ENCODE measurements around the gene KRT28.
A peak's percentile ranks its signal among the peaks of the same experiment; 100 is the strongest.

The KRT28 gene

DNA sequence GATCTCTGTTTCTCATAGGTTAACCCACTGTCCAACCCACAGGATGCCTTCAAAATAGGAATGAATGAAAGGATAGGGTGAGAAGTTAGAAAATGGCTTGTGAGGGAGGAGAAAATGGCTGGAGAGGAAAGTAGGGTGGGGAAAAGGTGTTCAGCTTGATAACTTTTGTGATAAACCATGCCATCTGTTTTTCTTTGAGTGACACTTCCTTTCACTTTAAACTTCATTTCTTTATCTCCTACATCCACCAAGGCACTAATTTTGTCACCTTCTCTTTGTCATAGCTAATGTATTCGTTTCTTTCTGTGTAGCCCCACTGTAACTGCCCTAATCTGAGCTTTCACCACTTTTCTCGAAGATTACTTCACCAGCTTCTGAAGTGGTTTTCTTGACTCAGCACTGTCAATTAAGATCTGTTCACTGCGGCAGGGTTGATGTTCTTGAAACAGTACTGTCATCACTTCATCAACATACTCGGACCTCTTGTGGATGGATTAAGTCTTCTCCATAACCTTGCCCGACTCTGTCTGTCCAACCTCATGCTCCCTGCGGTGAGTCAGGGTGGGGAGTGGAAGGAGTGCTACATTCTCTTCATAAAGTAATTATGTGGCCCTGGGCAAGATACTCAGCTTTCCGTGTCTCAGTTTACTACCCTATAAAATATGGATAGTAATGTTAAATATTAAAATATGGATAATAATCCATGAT lies 28.1 kb upstream of the KRT28 start:
- no peak for DNase-seq (ENCODE audit: low spot score in 2 of 2)
- Histone ChIP-seq H3K4me1 (peaks cover 14% of the 10 kb centered on the region), H3K36me3 (replicated peaks) (no peaks in the 10 kb centered on the region; the same call in 1 of the 2 replicates), H3K9me3 (no peaks in the 10 kb centered on the region), H3K4me3 (no peak overlapping the region), H3K27me3 (ENCODE audit: low read depth) (no peaks in the 10 kb centered on the region)
- in situ Hi-C loops (cut with MboI; ENCODE audit: low sequenced_read_pairs) = no loop called here

DNA sequence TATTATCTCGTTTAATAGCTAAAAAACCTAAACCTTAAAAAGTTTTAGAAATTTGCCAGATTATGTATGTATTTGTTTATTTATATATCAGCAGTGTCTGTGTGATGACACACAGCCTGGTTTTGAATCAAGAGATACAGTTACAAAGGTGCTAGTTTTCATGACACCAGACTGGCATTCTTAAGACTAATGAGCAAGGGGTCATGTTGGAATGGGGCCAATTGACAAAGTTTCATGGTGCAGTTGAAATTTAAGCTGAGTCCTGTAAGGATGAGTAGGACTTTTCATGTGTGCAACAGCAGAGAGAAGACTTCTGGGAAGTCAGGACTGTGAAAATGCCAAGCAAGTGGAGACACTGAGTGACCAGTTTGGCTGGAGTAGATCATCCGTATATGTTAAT lies 25.8 kb upstream of the KRT28 start:
- H3K4me3 ChIP-seq = no peak overlapping the region
- in situ Hi-C loops (cut with MboI; ENCODE audit: low sequenced_read_pairs) = no loop called here
- H3K4me1 ChIP-seq = peaks cover 8% of the 10 kb centered on the region; the same call in 1 of the 2 replicates
- no peaks in the 10 kb centered on the region; the same call in 1 of the 2 replicates for H3K36me3 ChIP-seq (replicated peaks)
- H3K9me3 ChIP-seq = no peaks in the 10 kb centered on the region
- no peak for DNase-seq (ENCODE audit: low spot score in 2 of 2)
- H3K27me3 ChIP-seq (ENCODE audit: low read depth) = no peaks in the 10 kb centered on the region

- Histone ChIP-seq H3K4me3 (no peak overlapping the region), H3K27me3 (ENCODE audit: low read depth) (no peaks in the 10 kb centered on the region)
- no peak for DNase-seq (ENCODE audit: low spot score in 2 of 2)
Measured at GRCh38 chr17:40824015-40824832, 24.5 kb upstream of the KRT28 start.

DNA sequence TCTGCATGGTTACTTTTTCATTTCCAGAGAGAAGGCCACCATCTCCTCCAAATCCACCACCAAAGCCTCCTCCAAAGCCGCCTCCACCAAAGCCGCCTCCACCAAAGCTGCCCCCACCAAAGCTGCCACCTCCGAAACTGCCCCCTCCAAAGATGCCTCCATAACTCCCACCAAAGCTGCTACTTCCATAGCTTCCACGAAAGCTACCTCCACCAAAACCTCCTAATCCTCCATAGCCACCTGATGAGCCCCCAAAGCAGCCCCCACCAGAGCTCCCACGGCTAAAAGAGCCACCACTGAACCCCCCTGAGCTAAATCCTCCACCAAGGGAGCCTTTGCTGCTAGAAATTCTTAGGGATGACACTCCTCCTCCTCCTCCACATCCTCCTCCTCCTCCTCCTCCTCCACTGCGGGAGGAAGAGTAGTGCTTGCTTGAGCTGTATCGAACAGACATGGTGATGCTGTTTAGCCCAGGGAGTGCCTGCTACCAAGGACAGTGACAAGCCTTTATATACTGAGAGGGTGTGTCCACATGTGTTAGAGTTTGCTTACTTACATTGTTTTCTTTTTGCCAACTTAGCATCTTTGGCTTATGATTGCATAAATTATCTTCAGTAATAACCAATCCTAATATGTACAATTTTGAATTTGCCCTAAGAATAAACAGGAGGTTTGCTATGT lies 22.5 kb upstream of the KRT28 start, which contains the start of gene KRT10:
Gene KRT10, minus strand, starts transcription at position 483 of the 681 bp plus-strand sequence. Its CDS starts 29 bp downstream, at position 454.
- H3K4me3 ChIP-seq = no peak within 1 kb of the TSS
- H3K27me3 ChIP-seq (ENCODE audit: low read depth) = no peaks in the 10 kb centered on the region

More at GRCh38 chr17:40824015-40824832, 24.5 kb upstream of the KRT28 start:
- in situ Hi-C loops (cut with MboI; ENCODE audit: low sequenced_read_pairs) = no loop called here
- no peaks in the 10 kb centered on the region; the same call in 1 of the 2 replicates for H3K36me3 ChIP-seq (replicated peaks)
- H3K4me1 ChIP-seq = peaks cover 8% of the 10 kb centered on the region
- H3K9me3 ChIP-seq = no peaks in the 10 kb centered on the region

DNA sequence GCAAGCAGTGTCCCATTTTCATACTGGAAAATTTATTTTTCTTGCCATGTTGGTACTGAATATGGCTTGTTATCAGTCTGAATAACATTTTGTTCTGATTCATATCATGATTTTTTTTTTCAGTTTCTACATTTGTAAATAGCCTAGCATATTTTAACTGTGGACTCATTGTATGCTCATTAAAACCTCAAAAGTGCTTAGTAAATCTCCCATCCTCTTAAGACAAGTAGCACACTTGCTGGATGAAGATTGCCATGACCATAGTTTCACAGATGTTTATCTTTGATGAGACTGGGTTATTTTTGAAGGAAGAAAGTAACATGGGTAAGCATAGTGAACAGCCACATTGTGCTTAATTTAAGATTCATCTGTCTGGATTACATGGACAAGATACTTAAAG lies 21.8 kb upstream of the KRT28 start:
- Histone ChIP-seq H3K4me3 (no peak overlapping the region), H3K27me3 (ENCODE audit: low read depth) (no peaks in the 10 kb centered on the region), H3K9me3 (no peaks in the 10 kb centered on the region), H3K4me1 (no peaks in the 10 kb centered on the region; the same call in 1 of the 2 replicates), H3K36me3 (replicated peaks) (peaks cover 7% of the 10 kb centered on the region; the same call in 1 of the 2 replicates)
- in situ Hi-C loops (cut with MboI; ENCODE audit: low sequenced_read_pairs) = no loop called here
- no peak for DNase-seq (ENCODE audit: low spot score in 2 of 2)

More for the DNA sequence above, 22.5 kb upstream of the KRT28 start, which contains the start of gene KRT10:
- in situ Hi-C loops (cut with MboI; ENCODE audit: low sequenced_read_pairs) = no loop called here
- no peaks in the 10 kb centered on the region for H3K9me3 ChIP-seq
- DNase-seq (ENCODE audit: low spot score in 2 of 2) = no peak
- peaks cover 7% of the 10 kb centered on the region; the same call in 1 of the 2 replicates for H3K36me3 ChIP-seq (replicated peaks)
- H3K4me1 ChIP-seq = no peaks in the 10 kb centered on the region; the same call in 1 of the 2 replicates

DNA sequence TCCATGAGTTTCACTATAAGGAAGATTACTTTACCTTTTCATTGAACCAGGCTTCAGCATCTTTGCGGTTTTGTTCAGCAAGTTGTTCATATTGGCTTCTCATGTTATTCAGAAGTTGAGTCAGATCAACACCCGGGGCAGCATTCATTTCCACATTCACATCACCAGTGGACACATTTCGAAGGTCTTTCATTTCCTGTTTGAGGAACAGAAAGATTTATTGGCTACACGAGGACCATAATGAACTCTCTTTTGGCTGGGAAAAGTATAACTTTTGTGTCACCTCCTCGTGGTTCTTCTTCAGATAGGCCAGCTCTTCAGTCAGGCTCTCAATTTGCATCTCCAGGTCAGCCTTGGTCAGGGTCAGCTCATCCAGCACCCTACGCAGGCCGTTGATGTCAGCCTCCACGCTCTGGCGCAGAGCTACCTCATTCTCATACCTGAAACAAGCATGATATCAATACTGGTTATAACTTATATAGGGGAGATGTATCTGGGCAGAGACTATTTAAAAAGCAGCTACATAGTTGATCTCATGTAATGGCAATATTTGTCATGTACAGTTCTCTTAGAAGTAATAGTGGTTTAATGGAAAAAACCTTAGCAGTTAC lies 20.6 kb upstream of the KRT28 start:
- Histone ChIP-seq H3K4me3 (no peak overlapping the region), H3K36me3 (replicated peaks) (peaks cover 7% of the 10 kb centered on the region; the same call in 1 of the 2 replicates), H3K4me1 (no peaks in the 10 kb centered on the region; the same call in 1 of the 2 replicates), H3K27me3 (ENCODE audit: low read depth) (no peaks in the 10 kb centered on the region), H3K9me3 (no peaks in the 10 kb centered on the region)
- in situ Hi-C loops (cut with MboI; ENCODE audit: low sequenced_read_pairs) = no loop called here
- no peak for DNase-seq (ENCODE audit: low spot score in 2 of 2)

GRCh38 chr17:40819528-40820125 lies 19.9 kb upstream of the KRT28 start:
- DNase-seq (ENCODE audit: low spot score in 2 of 2) = no peak
- in situ Hi-C loops (cut with MboI; ENCODE audit: low sequenced_read_pairs) = no loop called here
- H3K4me3 ChIP-seq = peak overlapping the region; percentile 51

GRCh38 chr17:40818733-40819527 lies 19.2 kb upstream of the KRT28 start:
- peak overlapping the region; percentile 56 for H3K4me3 ChIP-seq
- 0 out of 2 replicates have a peak, but pooled peaks cover 7% of the 10 kb centered on the region for H3K36me3 ChIP-seq (replicated peaks)
- no peaks in the 10 kb centered on the region; the same call in 1 of the 2 replicates for H3K4me1 ChIP-seq
- H3K27me3 ChIP-seq (ENCODE audit: low read depth) = no peaks in the 10 kb centered on the region
- DNase-seq (ENCODE audit: low spot score in 2 of 2) = peak; percentile 65 to 85
- in situ Hi-C loops (cut with MboI; ENCODE audit: low sequenced_read_pairs) = no loop called here
- H3K9me3 ChIP-seq = no peaks in the 10 kb centered on the region

More at GRCh38 chr17:40819528-40820125, 19.9 kb upstream of the KRT28 start:
- H3K4me1 ChIP-seq = no peaks in the 10 kb centered on the region; the same call in 1 of the 2 replicates
- H3K36me3 ChIP-seq (replicated peaks) = peaks cover 7% of the 10 kb centered on the region; the same call in 1 of the 2 replicates
- H3K27me3 ChIP-seq (ENCODE audit: low read depth) = no peaks in the 10 kb centered on the region
- no peaks in the 10 kb centered on the region for H3K9me3 ChIP-seq

GRCh38 chr17:40818343-40818732 lies 18.6 kb upstream of the KRT28 start:
- Histone ChIP-seq H3K4me1 (no peaks in the 10 kb centered on the region; the same call in 1 of the 2 replicates), H3K4me3 (peak overlapping the region; percentile 56), H3K36me3 (replicated peaks) (0 out of 2 replicates have a peak, but pooled peaks cover 7% of the 10 kb centered on the region), H3K9me3 (no peaks in the 10 kb centered on the region), H3K27me3 (ENCODE audit: low read depth) (no peaks in the 10 kb centered on the region)
- in situ Hi-C loops (cut with MboI; ENCODE audit: low sequenced_read_pairs) = no loop called here
- no peak for DNase-seq (ENCODE audit: low spot score in 2 of 2)

- Histone ChIP-seq H3K9me3 (no peaks in the 10 kb centered on the region), H3K27me3 (ENCODE audit: low read depth) (no peaks in the 10 kb centered on the region; the same call in 1 of the 2 replicates), H3K36me3 (replicated peaks) (0 out of 2 replicates have a peak, but pooled peaks cover 7% of the 10 kb centered on the region), H3K4me3 (no peak overlapping the region), H3K4me1 (no peaks in the 10 kb centered on the region; the same call in 1 of the 2 replicates)
- in situ Hi-C loops (cut with MboI; ENCODE audit: low sequenced_read_pairs) = no loop called here
- DNase-seq (ENCODE audit: low spot score in 2 of 2) = no peak
Measured at GRCh38 chr17:40817103-40817682, 17.4 kb upstream of the KRT28 start.

DNA sequence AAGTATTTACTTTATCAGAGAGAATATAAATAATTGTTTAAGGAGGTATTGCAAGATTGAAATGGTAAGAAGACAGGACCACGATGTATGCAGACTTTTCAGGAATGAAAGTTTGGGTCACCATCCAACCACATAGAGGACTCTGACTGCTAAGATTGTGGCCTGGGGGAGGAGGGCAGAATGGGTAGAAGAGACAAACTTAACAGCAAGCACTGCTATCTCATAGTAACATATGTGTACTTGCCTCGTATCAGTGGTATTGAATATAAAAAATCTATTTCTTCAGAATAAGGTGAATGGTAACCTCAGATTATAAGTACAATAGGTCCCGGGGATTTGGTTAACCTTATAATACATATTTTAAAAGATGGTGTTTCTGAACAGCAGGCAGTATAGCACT lies 16.8 kb upstream of the KRT28 start:
- H3K36me3 ChIP-seq (replicated peaks) = 0 out of 2 replicates have a peak, but pooled peaks cover 7% of the 10 kb centered on the region
- in situ Hi-C loops (cut with MboI; ENCODE audit: low sequenced_read_pairs) = no loop called here
- H3K9me3 ChIP-seq = no peaks in the 10 kb centered on the region
- no peak for DNase-seq (ENCODE audit: low spot score in 2 of 2)
- H3K4me3 ChIP-seq = no peak overlapping the region
- H3K4me1 ChIP-seq = no peaks in the 10 kb centered on the region; the same call in 1 of the 2 replicates
- no peaks in the 10 kb centered on the region; the same call in 1 of the 2 replicates for H3K27me3 ChIP-seq (ENCODE audit: low read depth)
